MM.1S (cell line): ENCODE results near the gene SLC16A10.

Experiments
- DNase-seq: peaks from one replicate; pipeline ENCODE4 v3.0.0-alpha.2; 2015
- H2AFZ ChIP-seq: fragments of 300-600 bp; sonication (generic); 2 replicates; pipeline ENCODE4 v1.6.0; 2016; ENCODE audit warnings: antibody characterized with exemption, low read length
- H3F3A ChIP-seq: fragments of 300-600 bp; sonication (generic); 2 replicates; pipeline ENCODE4 v1.6.1; 2016; ENCODE audit warnings: mild to moderate bottlenecking, antibody characterized with exemption, low read length, moderate library complexity, mixed read lengths; ENCODE audit not compliant: insufficient read depth
- H3K27ac ChIP-seq: fragments of 300-600 bp; sonication (generic); 2 replicates; pipeline ENCODE4 v1.5.1; 2016; ENCODE audit warnings: mild to moderate bottlenecking, low read length
- H3K27me3 ChIP-seq: fragments of 300-600 bp; sonication (generic); replicated peaks from 2 replicates; pipeline ENCODE4 v1.6.0; 2016; ENCODE audit warnings: low read length; ENCODE audit not compliant: insufficient read depth
- H3K36me3 ChIP-seq: fragments of 300-600 bp; sonication (generic); replicated peaks from 2 replicates; pipeline ENCODE4 v1.6.1; 2016; ENCODE audit warnings: mild to moderate bottlenecking, low read length, mixed read lengths; ENCODE audit not compliant: insufficient read depth
- H3K4me1 ChIP-seq: fragments of 300-600 bp; sonication (generic); 2 replicates; pipeline ENCODE4 v1.6.1; 2016; ENCODE audit warnings: low read length, mixed read lengths
- H3K4me2 ChIP-seq: fragments of 300-600 bp; sonication (generic); 2 replicates; pipeline ENCODE4 v1.6.0; 2016; ENCODE audit warnings: low read depth, low read length
- H3K4me3 ChIP-seq: fragments of 300-600 bp; sonication (generic); 2 replicates; pipeline ENCODE4 v1.5.1; 2016; ENCODE audit warnings: low read length, mixed read lengths
- H3K79me2 ChIP-seq: fragments of 300-600 bp; sonication (generic); 2 replicates; pipeline ENCODE4 v1.6.1; 2016; ENCODE audit warnings: mixed run types, low read length, mixed read lengths
- H3K9ac ChIP-seq: fragments of 300-600 bp; sonication (generic); 2 replicates; pipeline ENCODE4 v1.6.1; 2016; ENCODE audit warnings: low read length, mixed read lengths
- H3K9me2 ChIP-seq: fragments of 300-600 bp; sonication (generic); replicated peaks from 2 replicates; pipeline ENCODE4 v1.6.1; 2016; ENCODE audit warnings: mild to moderate bottlenecking, low read length, mixed read lengths; ENCODE audit not compliant: insufficient read depth
- H3K9me3 ChIP-seq: fragments of 300-600 bp; sonication (generic); replicated peaks from 2 replicates; pipeline ENCODE4 v1.6.1; 2016; ENCODE audit warnings: mild to moderate bottlenecking, low read length, mixed read lengths; ENCODE audit not compliant: insufficient read depth
- H4K20me1 ChIP-seq: fragments of 300-600 bp; sonication (generic); 2 replicates; pipeline ENCODE4 v1.6.1; 2016; ENCODE audit warnings: mild to moderate bottlenecking, low read length, moderate library complexity, mixed read lengths; ENCODE audit not compliant: insufficient read depth
- EZH2 ChIP-seq: fragments of 300-600 bp; sonication (generic); optimal IDR thresholded peaks from 2 replicates; pipeline ENCODE3; 2017; ENCODE audit warnings: low read depth, mild to moderate bottlenecking, antibody characterized with exemption, low read length, mixed read lengths
- EZH2phosphoT487 ChIP-seq: fragments of 300-600 bp; sonication (generic); IDR thresholded peaks from 2 replicates; pipeline ENCODE4 v1.6.1; 2018; ENCODE audit warnings: antibody characterized with exemption, low read length
- TF ChIP-seq, protein P1 (sequence below): fragments of 300-600 bp; sonication (generic); IDR thresholded peaks from 2 replicates; pipeline ENCODE4 v1.5.1; 2016; ENCODE audit warnings: antibody characterized with exemption, low read length, mixed read lengths

The SLC16A10 gene

DNA sequence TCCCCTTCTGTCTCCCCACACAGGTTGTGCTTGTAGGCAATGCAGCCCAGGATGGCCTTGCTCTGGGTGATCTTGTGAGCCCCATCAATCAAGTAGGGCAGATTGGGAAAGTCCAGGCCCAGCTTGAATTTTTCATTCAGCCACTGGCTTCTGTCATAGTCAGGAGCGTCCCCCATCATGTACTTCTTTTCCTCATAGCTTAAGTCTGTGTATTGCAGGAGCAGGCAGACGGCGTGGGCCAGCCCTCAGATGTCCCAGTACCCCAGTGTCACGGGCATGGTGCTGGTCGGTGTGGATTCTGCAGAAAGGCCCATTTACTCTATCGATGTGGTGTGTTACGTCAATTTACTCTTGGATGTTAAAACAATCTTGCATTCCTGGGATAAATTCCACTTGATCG lies 40.1 kb upstream of the SLC16A10 start:
- Histone ChIP-seq H3K27me3 (no peaks in the 10 kb centered on the region), H3K9me2 (no peaks in the 10 kb centered on the region), H3K4me2 (no peak overlapping the region), H3K79me2 (no peaks in the 10 kb centered on the region), H3K9me3 (no peaks in the 10 kb centered on the region), H3K4me3 (no peak overlapping the region), H3K9ac (no peak overlapping the region), H3F3A (no peaks in the 10 kb centered on the region), H4K20me1 (no peaks in the 10 kb centered on the region), H3K4me1 (no peaks in the 10 kb centered on the region), H2AFZ (no peak overlapping the region), H3K36me3 (no peaks in the 10 kb centered on the region), H3K27ac (no peak overlapping the region)
- TF ChIP-seq EZH2 (no peak), EZH2phosphoT487 (no peak)
- TF ChIP-seq, protein P1, sequence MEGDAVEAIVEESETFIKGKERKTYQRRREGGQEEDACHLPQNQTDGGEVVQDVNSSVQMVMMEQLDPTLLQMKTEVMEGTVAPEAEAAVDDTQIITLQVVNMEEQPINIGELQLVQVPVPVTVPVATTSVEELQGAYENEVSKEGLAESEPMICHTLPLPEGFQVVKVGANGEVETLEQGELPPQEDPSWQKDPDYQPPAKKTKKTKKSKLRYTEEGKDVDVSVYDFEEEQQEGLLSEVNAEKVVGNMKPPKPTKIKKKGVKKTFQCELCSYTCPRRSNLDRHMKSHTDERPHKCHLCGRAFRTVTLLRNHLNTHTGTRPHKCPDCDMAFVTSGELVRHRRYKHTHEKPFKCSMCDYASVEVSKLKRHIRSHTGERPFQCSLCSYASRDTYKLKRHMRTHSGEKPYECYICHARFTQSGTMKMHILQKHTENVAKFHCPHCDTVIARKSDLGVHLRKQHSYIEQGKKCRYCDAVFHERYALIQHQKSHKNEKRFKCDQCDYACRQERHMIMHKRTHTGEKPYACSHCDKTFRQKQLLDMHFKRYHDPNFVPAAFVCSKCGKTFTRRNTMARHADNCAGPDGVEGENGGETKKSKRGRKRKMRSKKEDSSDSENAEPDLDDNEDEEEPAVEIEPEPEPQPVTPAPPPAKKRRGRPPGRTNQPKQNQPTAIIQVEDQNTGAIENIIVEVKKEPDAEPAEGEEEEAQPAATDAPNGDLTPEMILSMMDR, result no peak
- DNase-seq, result no peak

DNA sequence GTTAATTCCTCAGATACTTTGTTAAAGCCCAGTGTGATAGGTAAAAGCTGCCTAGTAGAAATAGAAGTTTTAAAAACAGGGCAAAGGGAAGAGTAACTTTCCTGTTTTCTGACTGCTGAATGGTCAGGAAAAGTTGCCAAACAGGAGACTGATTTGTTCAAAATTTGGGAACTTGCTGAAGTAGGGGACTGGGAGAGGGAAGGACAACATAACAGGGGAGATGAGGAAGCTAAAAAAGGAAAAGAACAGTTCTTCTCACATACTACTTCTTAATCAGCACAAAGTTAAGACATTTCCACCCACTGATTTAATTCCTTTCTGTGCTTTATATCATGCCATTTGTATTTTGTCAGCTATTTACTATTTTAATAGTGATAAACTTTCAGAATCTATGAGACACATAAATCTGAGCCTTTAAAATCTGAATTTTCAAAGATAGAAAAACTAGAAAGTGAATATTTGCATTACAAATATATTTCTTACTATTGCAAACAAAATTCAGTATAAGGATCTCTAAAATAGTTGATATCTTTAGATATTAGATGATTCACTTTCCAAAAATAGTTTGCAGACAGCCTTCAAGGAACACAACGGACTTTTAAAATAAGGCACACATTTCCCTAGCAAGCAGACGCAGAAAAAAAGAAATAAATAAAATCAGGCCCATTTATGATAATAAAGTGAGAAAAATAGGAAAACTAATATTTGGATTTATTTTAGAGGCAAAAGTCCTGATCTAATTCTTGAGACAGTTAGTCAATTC lies 36.9 kb upstream of the SLC16A10 start:
- Histone ChIP-seq H3K4me2 (no peak overlapping the region), H3K36me3 (no peaks in the 10 kb centered on the region), H3K4me1 (no peaks in the 10 kb centered on the region), H2AFZ (no peak overlapping the region), H4K20me1 (no peaks in the 10 kb centered on the region), H3K9me3 (no peaks in the 10 kb centered on the region), H3K9me2 (no peaks in the 10 kb centered on the region), H3K27me3 (no peaks in the 10 kb centered on the region), H3K9ac (no peak overlapping the region), H3K27ac (no peak overlapping the region), H3F3A (no peaks in the 10 kb centered on the region), H3K79me2 (no peaks in the 10 kb centered on the region), H3K4me3 (no peak overlapping the region)
- TF ChIP-seq EZH2, result no peak
- TF ChIP-seq EZH2phosphoT487, result no peak
- TF ChIP-seq, protein P1, result no peak
- DNase-seq, result no peak

DNA sequence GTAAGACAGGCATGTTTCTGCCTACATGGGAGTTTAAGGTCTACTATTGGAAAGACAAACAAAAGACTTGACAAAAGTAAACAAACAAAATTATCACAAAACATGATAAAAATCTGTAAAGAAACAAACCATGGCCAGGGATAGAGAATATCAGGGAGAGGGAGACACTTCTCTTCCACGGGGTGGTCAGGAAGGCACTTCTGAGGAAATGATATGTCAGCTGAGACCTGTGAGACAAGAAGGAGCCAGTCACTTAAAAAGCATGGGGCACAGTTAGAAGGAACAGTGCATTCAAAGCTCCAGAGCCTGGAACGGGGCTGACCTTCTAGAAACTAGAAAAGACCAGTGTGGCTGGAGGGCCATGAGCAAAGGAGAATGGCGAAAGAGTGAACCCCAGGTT lies 35.1 kb upstream of the SLC16A10 start:
- Histone ChIP-seq H3K79me2 (no peaks in the 10 kb centered on the region), H3K4me3 (no peak overlapping the region), H3K4me1 (no peaks in the 10 kb centered on the region), H4K20me1 (no peaks in the 10 kb centered on the region), H3F3A (no peaks in the 10 kb centered on the region), H2AFZ (no peak overlapping the region), H3K4me2 (no peak overlapping the region), H3K27ac (no peak overlapping the region), H3K9me2 (no peaks in the 10 kb centered on the region), H3K9me3 (no peaks in the 10 kb centered on the region), H3K36me3 (no peaks in the 10 kb centered on the region), H3K27me3 (no peaks in the 10 kb centered on the region), H3K9ac (no peak overlapping the region)
- DNase-seq, result no peak
- TF ChIP-seq, protein P1, result no peak
- no peak for TF ChIP-seq EZH2
- no peak for TF ChIP-seq EZH2phosphoT487
